Trophoblast cell (in vitro differentiated cells and primary cell): ENCODE results near the gene PDGFD.

ENCODE experiments used
- DNase-seq, 2 donors: peaks; one replicate each; pipeline ENCODE4 v3.0.0-alpha.2; 2016
- H2AFZ ChIP-seq: 2 replicates; pipeline ENCODE4 v1.6.1; 2013; ENCODE audit warnings: low read length, moderate library complexity, mild to moderate bottlenecking; ENCODE audit not compliant: insufficient read depth, poor library complexity
- H2AK5ac ChIP-seq: 2 replicates; pipeline ENCODE4 v1.6.1; 2013; ENCODE audit warnings: mild to moderate bottlenecking, low read length
- H2BK120ac ChIP-seq: 2 replicates; pipeline ENCODE4 v1.6.1; 2013; ENCODE audit warnings: low read length, mild to moderate bottlenecking, moderate library complexity; ENCODE audit not compliant: insufficient read depth, poor library complexity
- H2BK12ac ChIP-seq: 2 replicates; pipeline ENCODE4 v1.6.1; 2013; ENCODE audit warnings: mild to moderate bottlenecking, low read length, moderate library complexity
- H2BK5ac ChIP-seq: 2 replicates; pipeline ENCODE4 v1.6.1; 2013; ENCODE audit warnings: low read length, low read depth, moderate library complexity, mild to moderate bottlenecking; ENCODE audit not compliant: poor library complexity
- H3K14ac ChIP-seq: 2 replicates; pipeline ENCODE4 v1.6.1; 2013; ENCODE audit warnings: mild to moderate bottlenecking, low read length
- H3K18ac ChIP-seq: 2 replicates; pipeline ENCODE4 v1.6.1; 2013; ENCODE audit warnings: mild to moderate bottlenecking, low read length
- H3K23ac ChIP-seq: 2 replicates; pipeline ENCODE4 v1.6.1; 2013; ENCODE audit warnings: low read length
- H3K27ac ChIP-seq: 2 replicates; pipeline ENCODE4 v1.5.1; 2013; ENCODE audit warnings: low read depth, mild to moderate bottlenecking, inconsistent platforms, low read length, moderate library complexity
- H3K27me3 ChIP-seq: 2 replicates; pipeline ENCODE4 v1.6.1; 2013; ENCODE audit warnings: inconsistent platforms, mild to moderate bottlenecking, low read length, moderate library complexity; ENCODE audit not compliant: insufficient read depth
- H3K36me3 ChIP-seq, 2 experiments: 1 replicate in 1 of 2; 2 replicates in 1 of 2; pipeline ENCODE4 v1.6.1; 2013; ENCODE audit warnings: low read length in 2 of 2, mild to moderate bottlenecking in 2 of 2, moderate library complexity in 1 of 2; ENCODE audit not compliant: insufficient read depth in 2 of 2, control insufficient read depth in 1 of 2
- H3K4ac ChIP-seq: 2 replicates; pipeline ENCODE4 v1.6.1; 2013; ENCODE audit warnings: low read depth, mild to moderate bottlenecking, low read length, moderate library complexity
- H3K4me1 ChIP-seq, 2 experiments: 1 replicate in 1 of 2; 2 replicates in 1 of 2; pipeline ENCODE4 v1.6.1; 2013; ENCODE audit warnings: low read length in 2 of 2, mild to moderate bottlenecking in 2 of 2, moderate library complexity in 1 of 2; ENCODE audit not compliant: insufficient read depth in 2 of 2, control insufficient read depth in 1 of 2
- H3K4me2 ChIP-seq: 2 replicates; pipeline ENCODE4 v1.6.1; 2013; ENCODE audit warnings: inconsistent platforms, mild to moderate bottlenecking, low read length, moderate library complexity
- H3K4me3 ChIP-seq: 2 replicates; pipeline ENCODE4 v1.5.1; 2013; ENCODE audit warnings: mild to moderate bottlenecking, low read depth, low read length, inconsistent platforms
- H3K79me1 ChIP-seq: one replicate; pipeline ENCODE4 v1.6.1; 2013; ENCODE audit warnings: low read length
- H3K79me2 ChIP-seq: 2 replicates; pipeline ENCODE4 v1.6.1; 2013; ENCODE audit warnings: low read length, mild to moderate bottlenecking; ENCODE audit not compliant: control insufficient read depth, insufficient read depth, poor library complexity
- H3K9ac ChIP-seq: 2 replicates; pipeline ENCODE4 v1.6.1; 2013; ENCODE audit warnings: mild to moderate bottlenecking, low read length
- H3K9me3 ChIP-seq: 2 replicates; pipeline ENCODE4 v1.6.1; 2013; ENCODE audit warnings: low read depth, mild to moderate bottlenecking, control low read depth, inconsistent platforms, low read length; ENCODE audit not compliant: insufficient read depth
- H4K12ac ChIP-seq: 2 replicates; pipeline ENCODE4 v1.6.1; 2013; ENCODE audit warnings: low read depth, mild to moderate bottlenecking, low read length, moderate library complexity
- H4K8ac ChIP-seq: 2 replicates; pipeline ENCODE4 v1.6.1; 2013; ENCODE audit warnings: low read depth, mild to moderate bottlenecking, low read length, moderate library complexity
- H4K91ac ChIP-seq: one replicate; pipeline ENCODE4 v1.6.1; 2013; ENCODE audit warnings: low read depth, mild to moderate bottlenecking, low read length, moderate library complexity
- WGBS: extraction: QIAGEN DNeasy Blood & Tissue Kit; methylation state at CpG from one replicate; pipeline ENCODE4 v1.1.7; 2013; ENCODE audit warnings: missing lambda C conversion rate; ENCODE audit not compliant: insufficient read length, insufficient coverage; ENCODE audit errors: extremely low coverage; 5-methylcytosine and 5-hydroxymethylcytosine counted together

PDGFD gene

GRCh38 chr11:104120493-104121137 lies 43.3 kb downstream of the PDGFD start:
- no peak overlapping the region for H4K8ac ChIP-seq
- H3K4me3 ChIP-seq = no peak overlapping the region
- H3K79me1 ChIP-seq = no peaks in the 10 kb centered on the region
- H3K9ac ChIP-seq = no peak overlapping the region
- no peaks in the 10 kb centered on the region for H3K4me1 ChIP-seq
- no peaks in the 10 kb centered on the region for H3K79me2 ChIP-seq
- DNase-seq = no peak
- H3K4ac ChIP-seq = no peak overlapping the region
- H3K23ac ChIP-seq = no peak overlapping the region
- no peak overlapping the region for H2AK5ac ChIP-seq
- H2BK5ac ChIP-seq = no peak overlapping the region
- H3K27ac ChIP-seq = no peak overlapping the region
- H2AFZ ChIP-seq = no peak overlapping the region
- H2BK120ac ChIP-seq = no peak overlapping the region
- no CpG with 5 or more reads among the region's 4 CpGs for WGBS
- H3K9me3 ChIP-seq = no peaks in the 10 kb centered on the region
- H3K14ac ChIP-seq = no peak overlapping the region
- no peak overlapping the region for H3K4me2 ChIP-seq
- no peak overlapping the region for H3K18ac ChIP-seq
- H3K36me3 ChIP-seq = no peaks in the 10 kb centered on the region
- H3K27me3 ChIP-seq = no peaks in the 10 kb centered on the region
- H4K12ac ChIP-seq = no peak overlapping the region
- H2BK12ac ChIP-seq = no peak overlapping the region
- H4K91ac ChIP-seq = no peak overlapping the region

- no peak overlapping the region for H2BK120ac ChIP-seq
- no peaks in the 10 kb centered on the region for H3K79me2 ChIP-seq
- H3K4me2 ChIP-seq = no peak overlapping the region
- no peak overlapping the region for H2BK12ac ChIP-seq
- no peak overlapping the region for H4K8ac ChIP-seq
- no peaks in the 10 kb centered on the region for H3K9me3 ChIP-seq
- WGBS = no CpG with 5 or more reads among the region's 1 CpG
- no peak for DNase-seq
- H3K27me3 ChIP-seq = no peaks in the 10 kb centered on the region
- H3K4me1 ChIP-seq = no peaks in the 10 kb centered on the region
- H3K9ac ChIP-seq = no peak overlapping the region
- H2BK5ac ChIP-seq = no peak overlapping the region
- no peak overlapping the region for H3K23ac ChIP-seq
- no peak overlapping the region for H3K27ac ChIP-seq
- H3K4me3 ChIP-seq = no peak overlapping the region
- no peak overlapping the region for H3K18ac ChIP-seq
- H3K14ac ChIP-seq = no peak overlapping the region
- no peak overlapping the region for H2AFZ ChIP-seq
- H3K36me3 ChIP-seq = no peaks in the 10 kb centered on the region
- H4K12ac ChIP-seq = no peak overlapping the region
- H2AK5ac ChIP-seq = no peak overlapping the region
- H3K79me1 ChIP-seq = no peaks in the 10 kb centered on the region
- no peak overlapping the region for H4K91ac ChIP-seq
- no peak overlapping the region for H3K4ac ChIP-seq
Observed at GRCh38 chr11:104118105-104118744, 45.7 kb downstream of the PDGFD start.

GRCh38 chr11:104113541-104113940 lies 50.4 kb downstream of the PDGFD start:
- H3K23ac ChIP-seq = no peak overlapping the region
- no peak overlapping the region for H3K4me2 ChIP-seq
- no peak overlapping the region for H2BK5ac ChIP-seq
- no peak overlapping the region for H4K12ac ChIP-seq
- H3K27me3 ChIP-seq = no peaks in the 10 kb centered on the region
- H3K79me2 ChIP-seq = no peaks in the 10 kb centered on the region
- H3K9me3 ChIP-seq = no peaks in the 10 kb centered on the region
- no peaks in the 10 kb centered on the region for H3K4me1 ChIP-seq
- no peak overlapping the region for H3K4ac ChIP-seq
- H3K79me1 ChIP-seq = no peaks in the 10 kb centered on the region
- no peak overlapping the region for H4K91ac ChIP-seq
- H2BK120ac ChIP-seq = no peak overlapping the region
- no peaks in the 10 kb centered on the region for H3K36me3 ChIP-seq
- no peak overlapping the region for H3K27ac ChIP-seq
- H2BK12ac ChIP-seq = no peak overlapping the region
- no peak overlapping the region for H3K9ac ChIP-seq
- no peak overlapping the region for H2AFZ ChIP-seq
- no CpG with 5 or more reads among the region's 2 CpGs for WGBS
- H2AK5ac ChIP-seq = no peak overlapping the region
- no peak overlapping the region for H3K14ac ChIP-seq
- H3K4me3 ChIP-seq = no peak overlapping the region
- DNase-seq = peak; percentile 55 to 82
- no peak overlapping the region for H4K8ac ChIP-seq
- no peak overlapping the region for H3K18ac ChIP-seq

- no peak for DNase-seq
- no peak overlapping the region for H3K4ac ChIP-seq
- no peak overlapping the region for H2BK5ac ChIP-seq
- H3K18ac ChIP-seq = no peak overlapping the region
- no peak overlapping the region for H2AK5ac ChIP-seq
- H2BK120ac ChIP-seq = no peak overlapping the region
- no peak overlapping the region for H2BK12ac ChIP-seq
- H4K12ac ChIP-seq = no peak overlapping the region
- no peaks in the 10 kb centered on the region for H3K79me1 ChIP-seq
- no peak overlapping the region for H3K27ac ChIP-seq
- H3K79me2 ChIP-seq = no peaks in the 10 kb centered on the region
- H4K91ac ChIP-seq = no peak overlapping the region
- no CpG with 5 or more reads among the region's 5 CpGs for WGBS
- H3K9me3 ChIP-seq = no peaks in the 10 kb centered on the region
- no peak overlapping the region for H3K14ac ChIP-seq
- no peak overlapping the region for H3K23ac ChIP-seq
- H3K4me2 ChIP-seq = no peak overlapping the region
- H4K8ac ChIP-seq = no peak overlapping the region
- no peak overlapping the region for H3K9ac ChIP-seq
- no peak overlapping the region for H3K4me3 ChIP-seq
- H3K36me3 ChIP-seq = no peaks in the 10 kb centered on the region
- H3K27me3 ChIP-seq = no peaks in the 10 kb centered on the region
- H3K4me1 ChIP-seq = no peaks in the 10 kb centered on the region
- H2AFZ ChIP-seq = no peak overlapping the region
Observed at GRCh38 chr11:104106136-104106754, 57.7 kb downstream of the PDGFD start.
